Karpas-422 (cell line): ENCODE data around the gene WDFY2. TPM values are rescaled to one million over a fixed set of nuclear protein-coding genes. Genes with fewer than 3 reads are reported as not detected.

Source experiments
- DNase-seq: peaks from one replicate; pipeline ENCODE4 v3.0.0-alpha.2; 2015
- H2AFZ ChIP-seq: fragments of 200-600 bp; sonication (generic); 2 replicates; pipeline ENCODE4 v1.6.1; 2014; ENCODE audit warnings: antibody characterized with exemption, low read length, mixed read lengths
- H3K27ac ChIP-seq: fragments of 200-600 bp; sonication (generic); 2 replicates; pipeline ENCODE4 v1.5.1; 2014; ENCODE audit warnings: mild to moderate bottlenecking, low read length, moderate library complexity
- H3K27me3 ChIP-seq: fragments of 200-600 bp; sonication (generic); 2 replicates; pipeline ENCODE4 v1.6.1; 2014; ENCODE audit warnings: low read length, mixed read lengths
- H3K36me3 ChIP-seq: fragments of 200-600 bp; sonication (generic); 2 replicates; pipeline ENCODE4 v1.6.1; 2014; ENCODE audit warnings: low read length, mixed read lengths; ENCODE audit not compliant: insufficient read depth
- H3K4me1 ChIP-seq: fragments of 200-600 bp; sonication (generic); 2 replicates; pipeline ENCODE4 v1.6.1; 2014; ENCODE audit warnings: mild to moderate bottlenecking, low read length, mixed read lengths
- H3K4me2 ChIP-seq: fragments of 200-600 bp; sonication (generic); 2 replicates; pipeline ENCODE4 v1.6.1; 2014; ENCODE audit warnings: low read length, low read depth, mild to moderate bottlenecking; ENCODE audit not compliant: poor library complexity, severe bottlenecking
- H3K4me3 ChIP-seq: fragments of 200-600 bp; sonication (generic); 2 replicates; pipeline ENCODE4 v1.5.1; 2014; ENCODE audit warnings: mild to moderate bottlenecking, antibody characterized with exemption, low read length, mixed read lengths
- H3K79me2 ChIP-seq: fragments of 200-600 bp; sonication (generic); 2 replicates; pipeline ENCODE4 v1.6.1; 2014; ENCODE audit warnings: mild to moderate bottlenecking, low read length, mixed read lengths
- H3K9ac ChIP-seq: fragments of 200-600 bp; sonication (generic); 2 replicates; pipeline ENCODE4 v1.6.0; 2014; ENCODE audit warnings: low read length
- H3K9me2 ChIP-seq: fragments of 200-600 bp; sonication (generic), shearing (Covaris generic); replicated peaks from 2 replicates; pipeline ENCODE4 v1.6.0; 2014; ENCODE audit warnings: mild to moderate bottlenecking, low read length, moderate library complexity; ENCODE audit not compliant: insufficient read depth
- H3K9me3 ChIP-seq: fragments of 300-700, 200-600 bp; sonication (generic); 2 replicates; pipeline ENCODE4 v1.6.1; 2014; ENCODE audit warnings: low read length, mixed read lengths
- H4K20me1 ChIP-seq: fragments of 200-600 bp; sonication (generic); 2 replicates; pipeline ENCODE4 v1.6.1; 2014; ENCODE audit warnings: mild to moderate bottlenecking, antibody characterized with exemption, low read length, low read depth; ENCODE audit not compliant: insufficient read depth
- total RNA-seq: library from RNA; depleted of rRNA; stranded (reverse); fragments of >200 nt; shearing (Covaris generic); gene quantifications from 2 replicates; pipeline ENCODE4 v1.2.3, GENCODE V29; 2014; ENCODE audit warnings: low replicate concordance

WDFY2 gene
- total RNA-seq, 1 experiment from 2014 or later, result 4.1 TPM

GRCh38 chr13:51614350-51614786 is 30.1 kb downstream of the WDFY2 start:
- no peaks in the 10 kb centered on the region for H3K27me3 ChIP-seq
- H3K79me2 ChIP-seq, result no peaks in the 10 kb centered on the region
- peak; percentile 78 for DNase-seq
- H3K4me3 ChIP-seq, result peak overlapping the region; percentile 46; the same call in 1 of the 2 replicates
- H3K4me1 ChIP-seq, result peaks cover 14% of the 10 kb centered on the region
- peak overlapping the region; percentile 51 for H3K9ac ChIP-seq
- no peak overlapping the region for H3K27ac ChIP-seq
- no peak overlapping the region for H2AFZ ChIP-seq
- H3K36me3 ChIP-seq, result no peaks in the 10 kb centered on the region
- H4K20me1 ChIP-seq, result peaks cover 46% of the 10 kb centered on the region
- no peaks in the 10 kb centered on the region for H3K9me3 ChIP-seq
- H3K4me2 ChIP-seq, result peak overlapping the region; percentile 70
- no peaks in the 10 kb centered on the region for H3K9me2 ChIP-seq

GRCh38 chr13:51618626-51619025 is 34.4 kb downstream of the WDFY2 start:
- Histone ChIP-seq H3K9ac (no peak overlapping the region), H3K36me3 (no peaks in the 10 kb centered on the region), H3K27ac (no peak overlapping the region), H4K20me1 (peaks cover 37% of the 10 kb centered on the region), H3K4me3 (no peak overlapping the region), H3K9me3 (no peaks in the 10 kb centered on the region), H3K4me1 (peaks cover 9% of the 10 kb centered on the region), H3K27me3 (no peaks in the 10 kb centered on the region), H3K4me2 (no peak overlapping the region), H3K79me2 (no peaks in the 10 kb centered on the region), H3K9me2 (no peaks in the 10 kb centered on the region), H2AFZ (no peak overlapping the region)
- DNase-seq, result no peak

- DNase-seq, result no peak
- H3K9ac ChIP-seq, result no peak overlapping the region
- no peak overlapping the region for H3K27ac ChIP-seq
- H3K9me3 ChIP-seq, result no peaks in the 10 kb centered on the region
- H4K20me1 ChIP-seq, result peaks cover 37% of the 10 kb centered on the region
- H3K4me2 ChIP-seq, result no peak overlapping the region
- no peaks in the 10 kb centered on the region for H3K9me2 ChIP-seq
- H3K79me2 ChIP-seq, result no peaks in the 10 kb centered on the region
- no peak overlapping the region for H3K4me3 ChIP-seq
- no peaks in the 10 kb centered on the region for H3K27me3 ChIP-seq
- no peaks in the 10 kb centered on the region for H3K36me3 ChIP-seq
- H2AFZ ChIP-seq, result no peak overlapping the region
- peaks cover 3% of the 10 kb centered on the region for H3K4me1 ChIP-seq
Observed at GRCh38 chr13:51619614-51620013, 35.4 kb downstream of the WDFY2 start.

GRCh38 chr13:51620165-51620983 is 36.1 kb downstream of the WDFY2 start:
- Histone ChIP-seq H4K20me1 (peaks cover 42% of the 10 kb centered on the region), H3K27me3 (no peaks in the 10 kb centered on the region), H3K36me3 (no peaks in the 10 kb centered on the region), H3K9me2 (no peaks in the 10 kb centered on the region), H3K4me1 (no peaks in the 10 kb centered on the region), H2AFZ (no peak overlapping the region), H3K4me2 (no peak overlapping the region), H3K9me3 (no peaks in the 10 kb centered on the region), H3K9ac (no peak overlapping the region), H3K79me2 (no peaks in the 10 kb centered on the region), H3K4me3 (no peak overlapping the region), H3K27ac (no peak overlapping the region)
- no peak for DNase-seq

GRCh38 chr13:51621602-51622001 is 37.3 kb downstream of the WDFY2 start:
- Histone ChIP-seq H3K79me2 (no peaks in the 10 kb centered on the region), H4K20me1 (peaks cover 37% of the 10 kb centered on the region)
- DNase-seq, result no peak

GRCh38 chr13:51623473-51623872 is 39.2 kb downstream of the WDFY2 start:
- H3K79me2 ChIP-seq, result no peaks in the 10 kb centered on the region
- no peaks in the 10 kb centered on the region for H3K9me3 ChIP-seq
- H3K9ac ChIP-seq, result no peak overlapping the region
- no peaks in the 10 kb centered on the region for H3K27me3 ChIP-seq
- no peaks in the 10 kb centered on the region for H3K4me1 ChIP-seq
- no peak overlapping the region for H3K4me2 ChIP-seq
- no peaks in the 10 kb centered on the region for H3K36me3 ChIP-seq
- H2AFZ ChIP-seq, result no peak overlapping the region
- no peak overlapping the region for H3K27ac ChIP-seq
- no peaks in the 10 kb centered on the region for H3K9me2 ChIP-seq
- no peak for DNase-seq
- peaks cover 35% of the 10 kb centered on the region for H4K20me1 ChIP-seq
- no peak overlapping the region for H3K4me3 ChIP-seq

More at GRCh38 chr13:51621602-51622001, 37.3 kb downstream of the WDFY2 start:
- Histone ChIP-seq H3K9ac (no peak overlapping the region), H3K4me1 (no peaks in the 10 kb centered on the region), H3K4me3 (no peak overlapping the region), H3K9me3 (no peaks in the 10 kb centered on the region), H2AFZ (no peak overlapping the region), H3K27ac (no peak overlapping the region), H3K9me2 (no peaks in the 10 kb centered on the region), H3K36me3 (no peaks in the 10 kb centered on the region), H3K4me2 (no peak overlapping the region), H3K27me3 (no peaks in the 10 kb centered on the region)

- H3K36me3 ChIP-seq, result no peaks in the 10 kb centered on the region
- H2AFZ ChIP-seq, result no peak overlapping the region
- H4K20me1 ChIP-seq, result peaks cover 29% of the 10 kb centered on the region
- H3K27ac ChIP-seq, result no peak overlapping the region
- H3K9me3 ChIP-seq, result no peaks in the 10 kb centered on the region
- H3K79me2 ChIP-seq, result no peaks in the 10 kb centered on the region
- H3K4me2 ChIP-seq, result no peak overlapping the region
- no peak overlapping the region for H3K4me3 ChIP-seq
- no peaks in the 10 kb centered on the region for H3K27me3 ChIP-seq
- no peak for DNase-seq
- H3K4me1 ChIP-seq, result no peaks in the 10 kb centered on the region
- no peak overlapping the region for H3K9ac ChIP-seq
- no peaks in the 10 kb centered on the region for H3K9me2 ChIP-seq
Observed at GRCh38 chr13:51624207-51624606, 39.9 kb downstream of the WDFY2 start.

GRCh38 chr13:51624695-51625345 is 40.6 kb downstream of the WDFY2 start:
- no peaks in the 10 kb centered on the region for H3K79me2 ChIP-seq
- H2AFZ ChIP-seq, result no peak overlapping the region
- no peaks in the 10 kb centered on the region for H3K9me2 ChIP-seq
- H3K9me3 ChIP-seq, result no peaks in the 10 kb centered on the region
- no peak overlapping the region for H3K27ac ChIP-seq
- no peaks in the 10 kb centered on the region for H3K27me3 ChIP-seq
- H4K20me1 ChIP-seq, result peaks cover 30% of the 10 kb centered on the region
- DNase-seq, result no peak
- no peak overlapping the region for H3K9ac ChIP-seq
- H3K36me3 ChIP-seq, result no peaks in the 10 kb centered on the region
- no peaks in the 10 kb centered on the region for H3K4me1 ChIP-seq
- H3K4me2 ChIP-seq, result no peak overlapping the region
- H3K4me3 ChIP-seq, result no peak overlapping the region
